ENCODE data around the gene NFKBIZ. TPM values are rescaled to one million over a fixed set of nuclear protein-coding genes. Genes with fewer than 3 reads are reported as not detected.
A peak's percentile ranks its signal among the peaks of the same experiment; 100 is the strongest.

Gene NFKBIZ
- total RNA-seq, 1 donor from 2014 or later, result 8.9 TPM

DNA sequence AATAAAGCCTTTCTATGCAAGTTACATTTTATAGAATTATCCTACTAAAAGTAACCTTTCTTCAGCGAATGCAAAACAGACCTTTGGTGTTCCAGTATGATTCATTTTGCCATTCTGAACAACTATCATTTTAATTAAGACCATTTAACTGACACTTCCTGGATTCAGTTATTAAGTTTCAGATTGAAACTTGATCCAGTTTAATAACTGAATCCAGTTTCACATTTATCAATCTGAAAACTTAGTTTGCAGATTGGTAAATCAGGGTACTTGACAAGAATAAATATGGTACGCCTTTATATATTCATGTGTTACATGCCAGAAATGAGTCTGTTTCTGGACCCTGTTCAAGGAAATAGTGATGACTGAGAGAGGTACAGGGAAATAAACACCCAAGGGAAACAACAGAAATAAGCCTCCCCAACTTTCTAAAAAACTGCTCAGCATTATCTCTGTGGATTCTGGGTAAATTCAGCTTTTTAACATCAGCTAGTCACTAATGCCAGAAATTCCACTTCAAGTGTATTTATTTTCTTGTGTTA lies 23.3 kb upstream of the NFKBIZ start:
- Mint-ChIP-seq H3K4me1 (ENCODE audit: low read depth, unreplicated experiment) (peaks cover 17% of the 10 kb centered on the region), H3K9me3 (ENCODE audit: unreplicated experiment) (no peaks in the 10 kb centered on the region), H3K27ac (ENCODE audit: unreplicated experiment) (no peak overlapping the region), H3K27me3 (ENCODE audit: unreplicated experiment) (no peaks in the 10 kb centered on the region), H3K4me3 (ENCODE audit: unreplicated experiment) (no peak overlapping the region), H3K36me3 (ENCODE audit: unreplicated experiment) (no peaks in the 10 kb centered on the region)
- TF ChIP-seq, protein P1, sequence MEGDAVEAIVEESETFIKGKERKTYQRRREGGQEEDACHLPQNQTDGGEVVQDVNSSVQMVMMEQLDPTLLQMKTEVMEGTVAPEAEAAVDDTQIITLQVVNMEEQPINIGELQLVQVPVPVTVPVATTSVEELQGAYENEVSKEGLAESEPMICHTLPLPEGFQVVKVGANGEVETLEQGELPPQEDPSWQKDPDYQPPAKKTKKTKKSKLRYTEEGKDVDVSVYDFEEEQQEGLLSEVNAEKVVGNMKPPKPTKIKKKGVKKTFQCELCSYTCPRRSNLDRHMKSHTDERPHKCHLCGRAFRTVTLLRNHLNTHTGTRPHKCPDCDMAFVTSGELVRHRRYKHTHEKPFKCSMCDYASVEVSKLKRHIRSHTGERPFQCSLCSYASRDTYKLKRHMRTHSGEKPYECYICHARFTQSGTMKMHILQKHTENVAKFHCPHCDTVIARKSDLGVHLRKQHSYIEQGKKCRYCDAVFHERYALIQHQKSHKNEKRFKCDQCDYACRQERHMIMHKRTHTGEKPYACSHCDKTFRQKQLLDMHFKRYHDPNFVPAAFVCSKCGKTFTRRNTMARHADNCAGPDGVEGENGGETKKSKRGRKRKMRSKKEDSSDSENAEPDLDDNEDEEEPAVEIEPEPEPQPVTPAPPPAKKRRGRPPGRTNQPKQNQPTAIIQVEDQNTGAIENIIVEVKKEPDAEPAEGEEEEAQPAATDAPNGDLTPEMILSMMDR (IDR thresholded peaks at IDR 0.05; ENCODE audit: partially characterized antibody, unreplicated experiment), result no peak
- DNase-seq, result no peak

GRCh38 chr3:101827211-101828174 lies 21.8 kb upstream of the NFKBIZ start:
- Mint-ChIP-seq H3K4me1 (ENCODE audit: low read depth, unreplicated experiment) (peaks cover 17% of the 10 kb centered on the region), H3K9me3 (ENCODE audit: unreplicated experiment) (peaks cover 2% of the 10 kb centered on the region), H3K27me3 (ENCODE audit: unreplicated experiment) (peaks cover 2% of the 10 kb centered on the region), H3K4me3 (ENCODE audit: unreplicated experiment) (peak overlapping the region; percentile 85), H3K36me3 (ENCODE audit: unreplicated experiment) (no peaks in the 10 kb centered on the region), H3K27ac (ENCODE audit: unreplicated experiment) (peak overlapping the region; percentile 55)
- peak; percentile 63 for DNase-seq
- TF ChIP-seq, protein P1 (IDR thresholded peaks at IDR 0.05; ENCODE audit: partially characterized antibody, unreplicated experiment), result no peak

- peak overlapping the region; percentile 85 for H3K4me3 Mint-ChIP-seq (ENCODE audit: unreplicated experiment)
- no peak overlapping the region for H3K27ac Mint-ChIP-seq (ENCODE audit: unreplicated experiment)
- H3K27me3 Mint-ChIP-seq (ENCODE audit: unreplicated experiment), result peaks cover 2% of the 10 kb centered on the region
- TF ChIP-seq, protein P1 (IDR thresholded peaks at IDR 0.05; ENCODE audit: partially characterized antibody, unreplicated experiment), result no peak
- H3K36me3 Mint-ChIP-seq (ENCODE audit: unreplicated experiment), result no peaks in the 10 kb centered on the region
- H3K4me1 Mint-ChIP-seq (ENCODE audit: low read depth, unreplicated experiment), result peaks cover 17% of the 10 kb centered on the region
- peaks cover 2% of the 10 kb centered on the region for H3K9me3 Mint-ChIP-seq (ENCODE audit: unreplicated experiment)
- DNase-seq, result no peak
Measured at GRCh38 chr3:101828276-101828675, 21.0 kb upstream of the NFKBIZ start.

DNA sequence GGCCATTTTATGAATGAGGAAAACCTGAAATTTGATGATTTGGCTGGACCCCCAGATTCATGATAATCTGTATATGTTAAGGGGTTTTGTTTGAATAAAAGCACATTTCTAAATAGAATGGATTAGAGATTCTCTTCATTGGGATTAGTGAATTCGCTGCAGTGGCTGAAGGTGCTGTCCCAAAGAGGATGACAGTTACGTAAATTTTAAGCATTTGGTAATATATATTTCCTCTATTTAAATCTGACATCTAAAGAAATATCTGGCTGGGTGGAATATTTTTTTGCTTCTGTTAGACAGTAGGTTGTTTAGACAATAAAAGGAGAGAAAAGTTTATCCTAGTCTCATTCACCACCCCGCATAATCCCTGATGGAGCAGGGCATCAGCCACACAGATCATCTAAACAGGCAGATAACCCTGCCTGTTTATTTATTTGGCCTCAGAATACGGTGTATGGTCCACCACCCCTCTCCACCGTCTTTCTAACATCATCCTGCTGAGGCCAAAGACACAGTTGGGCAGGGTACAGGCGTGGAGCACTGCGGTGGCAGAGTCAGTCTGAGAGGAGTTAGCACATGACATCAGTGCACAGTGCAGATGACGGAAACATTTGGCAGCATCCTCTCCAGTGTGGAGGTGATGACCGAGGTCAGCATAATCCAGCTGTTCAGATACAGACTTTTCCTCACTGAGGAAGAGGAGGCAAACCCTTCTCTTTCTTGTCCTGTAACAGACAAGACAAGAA lies 20.4 kb upstream of the NFKBIZ start:
- DNase-seq, result no peak
- Mint-ChIP-seq H3K27ac (ENCODE audit: unreplicated experiment) (no peak overlapping the region), H3K9me3 (ENCODE audit: unreplicated experiment) (peaks cover 2% of the 10 kb centered on the region), H3K27me3 (ENCODE audit: unreplicated experiment) (peaks cover 2% of the 10 kb centered on the region), H3K4me1 (ENCODE audit: low read depth, unreplicated experiment) (peaks cover 17% of the 10 kb centered on the region), H3K36me3 (ENCODE audit: unreplicated experiment) (no peaks in the 10 kb centered on the region), H3K4me3 (ENCODE audit: unreplicated experiment) (no peak overlapping the region)
- TF ChIP-seq, protein P1 (IDR thresholded peaks at IDR 0.05; ENCODE audit: partially characterized antibody, unreplicated experiment), result no peak

All from glutamatergic neuron (in vitro differentiated cells).